AG04450 (cell line): ENCODE data around the gene PHLDA1. TPM values are rescaled to one million over a fixed set of nuclear protein-coding genes. Genes with fewer than 3 reads are reported as not detected.

Experiments used
- CTCF ChIA-PET: fragments of 300-600, 350-600 bp; formaldehyde crosslinking; extraction: SDS; loops from one replicate; lab custom pipeline; 2022; ENCODE audit warnings: antibody characterized with exemption, inconsistent platforms; lab: Charles Lee
- POLR2A ChIA-PET: fragments of 350-600 bp; formaldehyde crosslinking; extraction: SDS; loops from one replicate; lab custom pipeline; 2021; ENCODE audit warnings: antibody characterized with exemption, inconsistent platforms; lab: Yijun Ruan, JAX
- DNase-seq: peaks from one replicate; pipeline ENCODE4 v3.0.0-alpha.2; 2011; ENCODE audit warnings: low read depth, low spot score
- H3K27ac ChIP-seq: one replicate; pipeline ENCODE4 v1.5.1; 2012; ENCODE audit warnings: low read depth, low read length, control low read depth
- H3K27me3 ChIP-seq: one replicate; pipeline ENCODE4 v1.6.0; 2012; ENCODE audit warnings: low read length; ENCODE audit not compliant: control insufficient read depth, insufficient read depth
- H3K4me3 ChIP-seq: 2 replicates; pipeline ENCODE4 v1.5.1; 2011; ENCODE audit warnings: mild to moderate bottlenecking, low read depth, low read length, control low read depth
- H3K9me3 ChIP-seq: 2 replicates; pipeline ENCODE4 v1.5.1; 2012; ENCODE audit warnings: low read length; ENCODE audit not compliant: control insufficient read depth, insufficient read depth
- polyA plus RNA-seq: library from polyadenylated mRNA; depleted of rRNA; stranded (reverse); fragments of >200 nt; gene quantifications from 2 replicates; pipeline ENCODE4 v1.2.3, GENCODE V29; 2011
- TF ChIP-seq, protein P1 (sequence below): IDR thresholded peaks from 2 replicates; pipeline ENCODE4 v1.5.1; 2011; ENCODE audit warnings: low read depth, low read length, control low read depth, inconsistent platforms

PHLDA1 gene
- polyA plus RNA-seq, 1 experiment, result 99.5 TPM

GRCh38 chr12:76018111-76018510, 13.5 kb downstream of the PHLDA1 start:
- Histone ChIP-seq H3K27ac (no peak overlapping the region), H3K9me3 (no peaks in the 10 kb centered on the region), H3K27me3 (no peaks in the 10 kb centered on the region), H3K4me3 (no peak overlapping the region)
- TF ChIP-seq, protein P1, sequence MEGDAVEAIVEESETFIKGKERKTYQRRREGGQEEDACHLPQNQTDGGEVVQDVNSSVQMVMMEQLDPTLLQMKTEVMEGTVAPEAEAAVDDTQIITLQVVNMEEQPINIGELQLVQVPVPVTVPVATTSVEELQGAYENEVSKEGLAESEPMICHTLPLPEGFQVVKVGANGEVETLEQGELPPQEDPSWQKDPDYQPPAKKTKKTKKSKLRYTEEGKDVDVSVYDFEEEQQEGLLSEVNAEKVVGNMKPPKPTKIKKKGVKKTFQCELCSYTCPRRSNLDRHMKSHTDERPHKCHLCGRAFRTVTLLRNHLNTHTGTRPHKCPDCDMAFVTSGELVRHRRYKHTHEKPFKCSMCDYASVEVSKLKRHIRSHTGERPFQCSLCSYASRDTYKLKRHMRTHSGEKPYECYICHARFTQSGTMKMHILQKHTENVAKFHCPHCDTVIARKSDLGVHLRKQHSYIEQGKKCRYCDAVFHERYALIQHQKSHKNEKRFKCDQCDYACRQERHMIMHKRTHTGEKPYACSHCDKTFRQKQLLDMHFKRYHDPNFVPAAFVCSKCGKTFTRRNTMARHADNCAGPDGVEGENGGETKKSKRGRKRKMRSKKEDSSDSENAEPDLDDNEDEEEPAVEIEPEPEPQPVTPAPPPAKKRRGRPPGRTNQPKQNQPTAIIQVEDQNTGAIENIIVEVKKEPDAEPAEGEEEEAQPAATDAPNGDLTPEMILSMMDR, result no peak
- ChIA-PET CTCF (no interaction called here), POLR2A (interaction anchor here (1.0 kb wide), 1 partner anchor 13 kb away, joined by 3 read pairs; the partner anchor contains the start of gene PHLDA1)
- DNase-seq, result no peak

GRCh38 chr12:76014007-76014406, 17.6 kb downstream of the PHLDA1 start:
- no peak for DNase-seq
- Histone ChIP-seq H3K4me3 (no peak overlapping the region), H3K27me3 (no peaks in the 10 kb centered on the region), H3K9me3 (no peaks in the 10 kb centered on the region), H3K27ac (no peak overlapping the region)
- CTCF ChIA-PET, result interaction anchor here (1.2 kb wide), 1 partner anchor 489 kb away, joined by 3 read pairs; no protein-coding TSS in a partner anchor
- POLR2A ChIA-PET, result no interaction called here
- TF ChIP-seq, protein P1, result no peak

DNA sequence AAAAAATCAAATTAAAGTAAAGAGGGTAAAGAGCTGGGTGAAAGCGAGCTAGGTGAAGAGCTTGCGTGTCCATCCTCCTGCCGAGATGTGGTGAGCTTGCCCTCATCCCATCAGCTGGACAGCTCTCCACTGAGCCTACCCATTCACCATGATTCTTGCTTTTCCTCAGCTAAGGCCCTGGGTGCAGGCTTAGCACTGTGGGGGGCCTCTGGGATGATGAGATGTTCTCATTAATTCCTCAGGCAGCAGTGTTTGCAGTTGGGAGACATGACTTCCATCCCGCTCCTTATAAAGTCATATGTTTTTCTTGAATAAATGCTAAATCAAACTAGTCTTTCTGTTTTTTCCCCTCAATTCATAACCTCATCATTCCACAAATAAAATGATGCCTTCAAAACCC, 18.0 kb downstream of the PHLDA1 start:
- POLR2A ChIA-PET, result no interaction called here
- TF ChIP-seq, protein P1, result no peak
- CTCF ChIA-PET, result interaction anchor here (0.6 to 1.2 kb wide), 2 partner anchors 488 to 573 kb away, joined by 3 read pairs; no protein-coding TSS in a partner anchor

GRCh38 chr12:76012644-76013043, 18.9 kb downstream of the PHLDA1 start:
- ChIA-PET CTCF (no interaction called here), POLR2A (no interaction called here)
- H3K27ac ChIP-seq, result no peak overlapping the region

More for the DNA sequence above, 18.0 kb downstream of the PHLDA1 start:
- H3K4me3 ChIP-seq, result no peak overlapping the region
- no peaks in the 10 kb centered on the region for H3K9me3 ChIP-seq
- no peak overlapping the region for H3K27ac ChIP-seq
- no peak for DNase-seq
- H3K27me3 ChIP-seq, result no peaks in the 10 kb centered on the region

DNA sequence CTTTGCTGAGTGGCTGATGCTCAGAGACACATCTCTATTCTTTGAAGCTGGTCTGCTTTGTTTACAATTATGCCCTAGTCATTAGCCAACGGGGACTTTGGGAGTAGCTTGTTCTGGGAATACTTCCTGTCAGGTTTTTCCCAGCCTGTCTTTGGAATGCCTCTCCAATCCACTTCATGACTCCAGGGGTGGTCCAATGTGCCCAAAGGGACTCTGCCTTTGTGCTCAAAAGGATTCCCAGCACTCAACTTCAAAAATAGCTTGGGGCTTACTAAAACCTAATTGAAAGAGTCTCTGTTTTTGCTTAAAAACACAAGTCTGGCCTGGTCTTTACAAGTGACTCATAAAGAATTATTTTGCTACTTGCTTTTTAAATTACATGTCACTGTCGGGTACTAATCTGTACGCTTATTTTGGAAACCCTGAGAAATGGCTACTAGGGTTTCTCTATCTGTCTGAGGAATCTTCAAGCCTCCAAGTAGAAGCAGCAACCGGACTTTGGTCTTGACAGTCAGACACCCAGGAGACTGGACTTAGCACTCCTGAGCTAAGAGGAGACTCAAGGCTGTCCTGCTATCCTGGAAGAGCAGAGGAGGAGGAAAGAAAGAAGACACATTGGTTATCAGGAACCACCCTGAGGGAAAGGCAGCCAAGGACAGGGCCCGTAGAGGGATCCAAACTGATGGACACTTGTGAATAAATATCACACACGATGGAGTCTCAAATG, 20.7 kb downstream of the PHLDA1 start:
- Histone ChIP-seq H3K9me3 (no peaks in the 10 kb centered on the region), H3K4me3 (no peak overlapping the region), H3K27ac (no peak overlapping the region), H3K27me3 (no peaks in the 10 kb centered on the region)
- no peak for DNase-seq
- TF ChIP-seq, protein P1, result no peak
- CTCF ChIA-PET, result no interaction called here
- POLR2A ChIA-PET, result no interaction called here

More at GRCh38 chr12:76012644-76013043, 18.9 kb downstream of the PHLDA1 start:
- TF ChIP-seq, protein P1, result no peak
- H3K27me3 ChIP-seq, result no peaks in the 10 kb centered on the region
- no peak overlapping the region for H3K4me3 ChIP-seq
- DNase-seq, result no peak
- H3K9me3 ChIP-seq, result no peaks in the 10 kb centered on the region
